HepG2 (cell line): ENCODE measurements around the gene AGBL3. TPM values are rescaled to one million over a fixed set of nuclear protein-coding genes. Genes with fewer than 3 reads are reported as not detected.

Experiments
- ATAC-seq: fragments of 200-7000 bp; cut with Tn5 transposase; 3 replicates; pipeline ENCODE4 v1.9.1; 2020; ENCODE audit warnings: mild to moderate bottlenecking, moderate library complexity
- BruUV-seq: library from RNA; stranded (reverse); fragments of 400-500 nt; replicated peaks from 2 replicates; lab custom pipeline; 2021; lab: Mats Ljungman, UMichigan
- CTCF ChIA-PET: fragments of 300-600 bp; formaldehyde crosslinking; extraction: SDS; loops from one replicate; lab custom pipeline; 2021; ENCODE audit warnings: low total read pairs, inconsistent platforms, low intra/inter-chr PET ratio; lab: Yijun Ruan, JAX
- POLR2A ChIA-PET: fragments of 350-600 bp; sonication (Branson Sonifier 250); formaldehyde crosslinking; loops from one replicate; lab custom pipeline; 2020; ENCODE audit warnings: antibody characterized with exemption, inconsistent platforms; lab: Yijun Ruan, JAX
- DNase-seq: peaks from one replicate; pipeline ENCODE4 v3.0.0-alpha.2; 2015; ENCODE audit warnings: low spot score
- FAIRE-seq: peaks from 3 replicates; lab custom pipeline; 2011; peaks lifted over from hg19 to GRCh38; lab: Jason Lieb, UNC
- H2AFZ ChIP-seq: one replicate; pipeline ENCODE4 v1.6.1; 2011; ENCODE audit warnings: low read length, inconsistent platforms
- H3K27ac ChIP-seq: fragments of 300-600 bp; 3 replicates; pipeline ENCODE4 v1.8.0; 2011; ENCODE audit warnings: mixed run types, mild to moderate bottlenecking, mixed read lengths, low read length, inconsistent platforms; ENCODE audit not compliant: insufficient read depth; ENCODE audit errors: extremely low read length
- H3K27me3 ChIP-seq, 2 experiments: fragments of 200-600 bp in 1 of 2; 2 replicates in 1 of 2; 3 replicates in 1 of 2; pipeline versions ENCODE4 v1.6.0 to v1.8.0; 2011; ENCODE audit warnings: low read length in 2 of 2, mild to moderate bottlenecking in 2 of 2, moderate library complexity in 2 of 2, inconsistent platforms in 1 of 2; ENCODE audit not compliant: insufficient read depth in 2 of 2, control insufficient read depth in 1 of 2
- H3K36me3 ChIP-seq, 2 experiments: fragments of 200-600 bp in 1 of 2; replicated peaks in 1 of 2; 2 replicates in 1 of 2; 3 replicates in 1 of 2; pipeline versions ENCODE4 v1.5.1 to v1.8.0; 2011; ENCODE audit warnings: low read length in 2 of 2, inconsistent platforms in 1 of 2; ENCODE audit not compliant: insufficient read depth in 2 of 2, control insufficient read depth in 1 of 2
- H3K4me1 ChIP-seq: 2 replicates; pipeline ENCODE4 v1.5.1; 2012; ENCODE audit warnings: low read length, inconsistent platforms; ENCODE audit not compliant: insufficient read depth
- H3K4me2 ChIP-seq: 2 replicates; pipeline ENCODE4 v1.6.0; 2011; ENCODE audit warnings: low read depth, low read length, inconsistent platforms
- H3K4me3 ChIP-seq, 3 experiments: fragments of 200-600 bp in 1 of 3; sonication (generic), shearing (Covaris generic) in 1 of 3; replicated peaks in 1 of 3; 2 replicates each; pipeline ENCODE4 v1.5.1; 2011 to 2016; ENCODE audit warnings: low read length in 3 of 3, inconsistent platforms in 2 of 3, low read depth in 2 of 3, mild to moderate bottlenecking in 2 of 3, control low read depth in 1 of 3, mixed read lengths in 1 of 3; ENCODE audit not compliant: insufficient read depth in 1 of 3
- H3K79me2 ChIP-seq: one replicate; pipeline ENCODE4 v1.6.1; 2011; ENCODE audit warnings: low read length, inconsistent platforms; ENCODE audit not compliant: insufficient read depth
- H3K9ac ChIP-seq: 2 replicates; pipeline ENCODE4 v1.6.0; 2011; ENCODE audit warnings: mild to moderate bottlenecking, low read depth, low read length, inconsistent platforms; ENCODE audit not compliant: insufficient read depth
- H3K9me3 ChIP-seq: 2 replicates; pipeline ENCODE4 v1.5.1; 2012; ENCODE audit warnings: mild to moderate bottlenecking, low read length
- H4K20me1 ChIP-seq: 2 replicates; pipeline ENCODE4 v1.6.0; 2011; ENCODE audit warnings: inconsistent platforms, mild to moderate bottlenecking, low read length, moderate library complexity; ENCODE audit not compliant: insufficient read depth
- ARID5B ChIP-seq: IDR thresholded peaks from 2 replicates; pipeline ENCODE4 v1.4.0; 2020; ENCODE audit warnings: mild to moderate bottlenecking, missing genetic modification reagents
- ATF3 ChIP-seq: sonication (generic); formaldehyde crosslinking; IDR thresholded peaks from 2 replicates; pipeline ENCODE4 v1.4.0; 2020; ENCODE audit warnings: missing genetic modification reagents
- ATF4 ChIP-seq, 2 experiments: fragments of 450-650 bp in 1 of 2; sonication (generic) in 1 of 2; formaldehyde crosslinking; IDR thresholded peaks; 2 replicates each; pipeline versions ENCODE4 v1.5.0 to v1.8.0; 2020 to 2022; ENCODE audit warnings: mild to moderate bottlenecking in 1 of 2, missing genetic modification reagents in 1 of 2
- FOXA3 ChIP-seq: IDR thresholded peaks from 2 replicates; pipeline ENCODE4 v1.6.1; 2016; ENCODE audit warnings: missing genetic modification reagents, missing compliant biosample characterization
- GATAD1 ChIP-seq: IDR thresholded peaks from 2 replicates; pipeline ENCODE4 v1.6.1; 2016; ENCODE audit warnings: missing genetic modification reagents, missing compliant biosample characterization
- GMEB2 ChIP-seq: IDR thresholded peaks from 2 replicates; pipeline ENCODE4 v1.6.1; 2016; ENCODE audit warnings: missing biosample characterization, missing genetic modification reagents, low read depth
- IRF9 ChIP-seq: sonication (generic); formaldehyde crosslinking; IDR thresholded peaks from 2 replicates; pipeline ENCODE4 v1.8.0; 2022; ENCODE audit warnings: missing genetic modification reagents, mild to moderate bottlenecking, borderline replicate concordance
- NPAS2 ChIP-seq: sonication (generic); formaldehyde crosslinking; IDR thresholded peaks from 2 replicates; pipeline ENCODE4 v1.8.0; 2022; ENCODE audit warnings: mild to moderate bottlenecking, missing genetic modification reagents, borderline replicate concordance
- NR1H2 ChIP-seq: sonication (generic); formaldehyde crosslinking; IDR thresholded peaks from 2 replicates; pipeline ENCODE4 v1.8.1; 2022; ENCODE audit warnings: low read depth, missing genetic modification reagents, borderline replicate concordance
- ZFP90 ChIP-seq: sonication (generic); formaldehyde crosslinking; IDR thresholded peaks from 2 replicates; pipeline ENCODE4 v1.8.0; 2022; ENCODE audit warnings: missing genetic modification reagents, mild to moderate bottlenecking, inconsistent platforms, borderline replicate concordance
- ZNF124 ChIP-seq: sonication (generic); formaldehyde crosslinking; IDR thresholded peaks from 2 replicates; pipeline ENCODE4 v1.4.0; 2020; ENCODE audit warnings: missing genetic modification reagents
- ZNF362 ChIP-seq: sonication (generic); formaldehyde crosslinking; IDR thresholded peaks from 2 replicates; pipeline ENCODE4 v1.4.0; 2020; ENCODE audit warnings: missing genetic modification reagents, mild to moderate bottlenecking, borderline replicate concordance
- ZNF510 ChIP-seq: sonication (generic); formaldehyde crosslinking; IDR thresholded peaks from 2 replicates; pipeline ENCODE4 v1.4.0; 2020; ENCODE audit warnings: low read depth, mild to moderate bottlenecking, missing genetic modification reagents
- WGBS: methylation state at CpG from one replicate; pipeline ENCODE4 v1.1.6; 2017; ENCODE audit warnings: low lambda C conversion rate; 5-methylcytosine and 5-hydroxymethylcytosine counted together
- in situ Hi-C: cut with HindIII; loops from 2 replicates; pipeline ENCODE4 v1.10.0; 2017; ENCODE audit warnings: low pct_unique_long_range_greater_than_20kb; ENCODE audit not compliant: extremely low pct_ligation_motif_present
- intact Hi-C: fragments of 100-400 bp; cut with micrococcal nuclease; formaldehyde crosslinking; loops from one replicate; pipeline ENCODE4 v1.10.0; 2022; ENCODE audit not compliant: unreplicated experiment
- polyA plus RNA-seq, 8 experiments: library from polyadenylated mRNA; depleted of rRNA in 3 of 8; stranded (reverse) in 7 of 8; unstranded in 1 of 8; fragments of >200 nt; fragmentation: Illumina TruSeq in 4 of 8; extraction: Trizol in 4 of 8; gene quantifications; 2 replicates each; pipeline versions ENCODE4 v1.2.1 to v1.2.3, GENCODE V29; 2011 to 2016; ENCODE audit warnings: low read depth in 4 of 8, missing spikeins in 1 of 8, mixed read lengths in 1 of 8; ENCODE audit not compliant: insufficient read depth in 1 of 8
- total RNA-seq, 5 experiments: library from RNA; depleted of rRNA; stranded (reverse); fragments of >200 nt; fragmentation: Illumina TruSeq; extraction: Trizol; gene quantifications; 2 replicates each; pipeline ENCODE4 v1.2.3, GENCODE V29; 2016; ENCODE audit warnings: low read depth in 1 of 5

Gene AGBL3
- total and polyA plus RNA-seq, 2 of the 13 experiments (the other 11 are each of a cell fraction or from before 2014, with no cell fraction given) = 2.2 to 7.2 TPM

- peaks cover 4 to 18% of the 10 kb centered on the region in 2 experiments; a peak in 4 of 5 replicates for H3K36me3 ChIP-seq
- WGBS = 98% methylated on average over 6 of the region's 6 CpGs
- TF ChIP-seq ZFP90 (CRISPR knock-in tag) (no peak), FOXA3 (no peak), ZNF510 (CRISPR knock-in tag) (no peak), ATF4 (CRISPR knock-in tag; IDR thresholded peaks at IDR 0.05) (no peak), NPAS2 (CRISPR knock-in tag) (no peak), GMEB2 (no peak), ARID5B (CRISPR knock-in tag) (no peak), ATF3 (CRISPR knock-in tag) (no peak), ZNF124 (no peak), GATAD1 (CRISPR knock-in tag) (no peak), NR1H2 (CRISPR knock-in tag) (no peak), ZNF362 (no peak), IRF9 (CRISPR knock-in tag) (no peak)
- in situ Hi-C loops (no loop called here), intact Hi-C loops (no loop called here)
- DNase-seq (no peak), FAIRE-seq (no peak), ATAC-seq (no peak)
- H4K20me1 ChIP-seq = no peaks in the 10 kb centered on the region; the same call in none of the 2 replicates
- CTCF ChIA-PET = no interaction called here
- peaks cover 32% of the 10 kb centered on the region for H3K9me3 ChIP-seq
- no peaks in the 10 kb centered on the region for H3K27me3 ChIP-seq
- H3K4me1 ChIP-seq = peaks cover 71% of the 10 kb centered on the region
- no peak overlapping the region for H3K4me3 ChIP-seq
- no peak overlapping the region for H3K27ac ChIP-seq
- POLR2A ChIA-PET = interaction anchor here (1.2 to 1.9 kb wide), 3 partner anchors 10 to 12 kb away, joined by 3 to 6 read pairs (median 5); partner anchors contain the start of genes CYREN and TMEM140
- H3K4me2 ChIP-seq = no peak overlapping the region
- no TSS peak for BruUV-seq
- peaks cover 67% of the 10 kb centered on the region for H3K79me2 ChIP-seq
- no peak overlapping the region for H2AFZ ChIP-seq
- H3K9ac ChIP-seq = no peak overlapping the region
Observed at GRCh38 chr7:135158874-135159273, 172.6 kb downstream of the AGBL3 start.
